ENCODE results near the gene TLCD3B.
A peak's percentile ranks its signal among the peaks of the same experiment; 100 is the strongest.

TLCD3B gene

DNA sequence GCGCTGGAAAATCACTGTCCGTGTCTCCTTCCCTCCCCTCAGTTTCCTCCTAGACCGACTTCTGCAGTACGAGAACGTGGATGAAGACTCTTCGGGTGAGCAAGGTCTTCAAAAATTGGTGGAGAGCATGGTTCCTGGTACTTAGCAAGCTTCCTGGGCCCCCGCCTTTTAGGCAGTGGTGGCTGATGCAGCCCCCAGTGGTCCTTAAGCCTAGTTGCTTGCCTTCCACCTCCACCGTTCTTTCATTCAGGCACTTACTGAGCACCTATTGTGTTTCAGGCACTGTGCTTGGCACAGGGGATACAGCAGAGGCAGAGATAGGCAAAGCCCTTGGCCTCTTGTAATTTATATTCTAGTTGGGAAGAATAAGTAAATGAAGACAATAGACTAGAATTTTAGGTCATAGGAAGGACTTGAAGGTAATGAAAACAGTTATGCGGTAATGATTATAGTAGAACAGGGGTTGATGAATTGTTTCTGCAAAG, 34.3 kb downstream of the TLCD3B start:
- TF ChIP-seq RARB (CRISPR knock-in tag; IDR thresholded peaks at IDR 0.05) (no peak), ZNF565 (CRISPR knock-in tag; conservative IDR thresholded peaks at IDR 0.05; ENCODE audit: low read depth) (no peak), BACH2 (CRISPR knock-in tag; IDR thresholded peaks at IDR 0.05; ENCODE audit: borderline replicate concordance) (no peak)
- TF ChIP-seq, protein P1, sequence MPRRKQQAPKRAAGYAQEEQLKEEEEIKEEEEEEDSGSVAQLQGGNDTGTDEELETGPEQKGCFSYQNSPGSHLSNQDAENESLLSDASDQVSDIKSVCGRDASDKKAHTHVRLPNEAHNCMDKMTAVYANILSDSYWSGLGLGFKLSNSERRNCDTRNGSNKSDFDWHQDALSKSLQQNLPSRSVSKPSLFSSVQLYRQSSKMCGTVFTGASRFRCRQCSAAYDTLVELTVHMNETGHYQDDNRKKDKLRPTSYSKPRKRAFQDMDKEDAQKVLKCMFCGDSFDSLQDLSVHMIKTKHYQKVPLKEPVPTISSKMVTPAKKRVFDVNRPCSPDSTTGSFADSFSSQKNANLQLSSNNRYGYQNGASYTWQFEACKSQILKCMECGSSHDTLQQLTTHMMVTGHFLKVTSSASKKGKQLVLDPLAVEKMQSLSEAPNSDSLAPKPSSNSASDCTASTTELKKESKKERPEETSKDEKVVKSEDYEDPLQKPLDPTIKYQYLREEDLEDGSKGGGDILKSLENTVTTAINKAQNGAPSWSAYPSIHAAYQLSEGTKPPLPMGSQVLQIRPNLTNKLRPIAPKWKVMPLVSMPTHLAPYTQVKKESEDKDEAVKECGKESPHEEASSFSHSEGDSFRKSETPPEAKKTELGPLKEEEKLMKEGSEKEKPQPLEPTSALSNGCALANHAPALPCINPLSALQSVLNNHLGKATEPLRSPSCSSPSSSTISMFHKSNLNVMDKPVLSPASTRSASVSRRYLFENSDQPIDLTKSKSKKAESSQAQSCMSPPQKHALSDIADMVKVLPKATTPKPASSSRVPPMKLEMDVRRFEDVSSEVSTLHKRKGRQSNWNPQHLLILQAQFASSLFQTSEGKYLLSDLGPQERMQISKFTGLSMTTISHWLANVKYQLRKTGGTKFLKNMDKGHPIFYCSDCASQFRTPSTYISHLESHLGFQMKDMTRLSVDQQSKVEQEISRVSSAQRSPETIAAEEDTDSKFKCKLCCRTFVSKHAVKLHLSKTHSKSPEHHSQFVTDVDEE (CRISPR knock-in tag; IDR thresholded peaks at IDR 0.05): no peak
- TF ChIP-seq, protein P2, sequence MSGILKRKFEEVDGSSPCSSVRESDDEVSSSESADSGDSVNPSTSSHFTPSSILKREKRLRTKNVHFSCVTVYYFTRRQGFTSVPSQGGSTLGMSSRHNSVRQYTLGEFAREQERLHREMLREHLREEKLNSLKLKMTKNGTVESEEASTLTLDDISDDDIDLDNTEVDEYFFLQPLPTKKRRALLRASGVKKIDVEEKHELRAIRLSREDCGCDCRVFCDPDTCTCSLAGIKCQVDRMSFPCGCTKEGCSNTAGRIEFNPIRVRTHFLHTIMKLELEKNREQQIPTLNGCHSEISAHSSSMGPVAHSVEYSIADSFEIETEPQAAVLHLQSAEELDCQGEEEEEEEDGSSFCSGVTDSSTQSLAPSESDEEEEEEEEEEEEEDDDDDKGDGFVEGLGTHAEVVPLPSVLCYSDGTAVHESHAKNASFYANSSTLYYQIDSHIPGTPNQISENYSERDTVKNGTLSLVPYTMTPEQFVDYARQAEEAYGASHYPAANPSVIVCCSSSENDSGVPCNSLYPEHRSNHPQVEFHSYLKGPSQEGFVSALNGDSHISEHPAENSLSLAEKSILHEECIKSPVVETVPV (CRISPR knock-in tag; IDR thresholded peaks at IDR 0.05): no peak
- ATAC-seq: peak; percentile 7

DNA sequence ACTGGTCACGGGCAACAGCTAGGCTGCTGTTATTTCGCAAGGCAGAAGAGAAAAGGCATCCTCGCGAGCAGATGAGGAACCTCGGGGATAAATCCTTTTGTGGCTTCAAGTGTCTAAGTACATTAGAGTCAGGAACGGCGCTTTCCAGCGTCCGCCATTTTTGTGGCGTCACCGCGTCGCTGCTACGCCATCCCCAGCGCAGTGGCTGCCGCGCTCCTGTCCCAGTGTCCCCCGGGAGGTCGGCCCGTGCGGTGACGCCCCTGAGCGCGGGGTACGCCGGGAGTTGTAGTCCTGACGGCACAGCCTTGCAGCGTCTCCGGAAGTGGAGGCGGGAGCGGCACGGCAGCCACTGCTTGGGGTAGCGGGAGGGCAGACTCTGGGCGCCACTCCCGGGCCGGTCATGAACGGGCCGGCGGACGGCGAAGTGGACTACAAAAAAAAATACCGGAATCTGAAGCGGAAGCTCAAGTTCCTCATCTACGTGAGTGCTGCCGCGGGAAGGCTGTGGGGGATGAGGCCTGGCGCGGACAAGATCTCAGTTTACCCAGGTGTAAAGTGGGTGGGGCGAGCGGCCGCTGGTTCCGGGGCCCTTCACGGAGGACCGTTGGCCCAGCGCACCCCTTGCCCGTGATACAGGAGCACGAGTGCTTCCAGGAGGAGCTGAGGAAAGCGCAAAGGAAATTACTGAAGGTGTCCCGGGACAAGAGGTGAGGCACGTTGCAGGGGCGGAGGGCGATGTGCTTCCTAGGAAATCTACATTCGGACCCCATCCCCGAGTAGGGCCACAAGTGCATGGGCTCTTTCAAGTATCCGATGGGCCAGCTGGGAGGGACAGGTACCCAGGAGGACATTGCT, 34.9 kb downstream of the TLCD3B start, which contains the start of gene INO80E:
INO80E (plus strand) TSS at position 331 of the 855 bp plus-strand sequence; CDS start at position 401, 70 bp downstream.
- no peak for TF ChIP-seq ESRRG (CRISPR knock-in tag; IDR thresholded peaks at IDR 0.05)
- 0 out of 2 replicates have a peak, but pooled peaks have one; percentile 35 for TF ChIP-seq GLIS3 (CRISPR knock-in tag; IDR thresholded peaks at IDR 0.05)
- ATAC-seq: peak; percentile 96

DNA sequence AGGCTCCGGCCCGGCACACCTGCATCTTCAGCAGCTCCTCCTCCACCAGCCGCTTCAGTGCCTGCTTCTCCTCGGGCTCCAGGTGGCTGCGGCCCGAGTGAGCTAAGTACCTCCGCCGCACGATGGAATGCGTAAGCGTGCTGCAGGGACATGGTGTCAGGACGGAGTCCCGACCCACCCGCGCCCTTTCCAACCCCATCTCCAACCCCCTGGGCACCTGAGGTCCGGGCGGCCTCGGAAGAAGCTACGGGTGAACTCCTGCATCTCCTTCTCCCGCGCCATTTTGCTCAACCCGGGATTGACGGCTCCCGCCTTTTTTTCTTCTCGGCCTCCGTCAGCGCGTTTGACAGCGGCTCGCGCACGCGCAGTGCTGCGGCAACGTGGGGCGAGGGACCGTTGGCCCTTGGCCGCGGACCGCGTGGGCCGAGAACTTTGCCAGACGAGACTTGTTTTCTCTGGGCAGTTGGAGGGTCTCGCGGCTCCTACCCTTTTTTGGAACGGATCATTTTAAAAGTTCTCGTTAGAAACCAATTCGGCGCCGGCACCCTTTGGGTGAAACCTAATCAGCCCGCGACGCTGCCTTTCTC, 35.7 kb downstream of the TLCD3B start, which contains the start of gene HIRIP3:
HIRIP3 (minus strand) TSS at position 294 of the 587 bp plus-strand sequence; CDS start at position 282, 12 bp downstream.
- ATAC-seq: peak; percentile 68
- TF ChIP-seq CSDC2 (CRISPR knock-in tag; IDR thresholded peaks at IDR 0.05) (no peak), TCF4 (CRISPR knock-in tag; IDR thresholded peaks at IDR 0.05; ENCODE audit: borderline replicate concordance) (no peak), ZFP3 (CRISPR knock-in tag; IDR thresholded peaks at IDR 0.05) (no peak)

DNA sequence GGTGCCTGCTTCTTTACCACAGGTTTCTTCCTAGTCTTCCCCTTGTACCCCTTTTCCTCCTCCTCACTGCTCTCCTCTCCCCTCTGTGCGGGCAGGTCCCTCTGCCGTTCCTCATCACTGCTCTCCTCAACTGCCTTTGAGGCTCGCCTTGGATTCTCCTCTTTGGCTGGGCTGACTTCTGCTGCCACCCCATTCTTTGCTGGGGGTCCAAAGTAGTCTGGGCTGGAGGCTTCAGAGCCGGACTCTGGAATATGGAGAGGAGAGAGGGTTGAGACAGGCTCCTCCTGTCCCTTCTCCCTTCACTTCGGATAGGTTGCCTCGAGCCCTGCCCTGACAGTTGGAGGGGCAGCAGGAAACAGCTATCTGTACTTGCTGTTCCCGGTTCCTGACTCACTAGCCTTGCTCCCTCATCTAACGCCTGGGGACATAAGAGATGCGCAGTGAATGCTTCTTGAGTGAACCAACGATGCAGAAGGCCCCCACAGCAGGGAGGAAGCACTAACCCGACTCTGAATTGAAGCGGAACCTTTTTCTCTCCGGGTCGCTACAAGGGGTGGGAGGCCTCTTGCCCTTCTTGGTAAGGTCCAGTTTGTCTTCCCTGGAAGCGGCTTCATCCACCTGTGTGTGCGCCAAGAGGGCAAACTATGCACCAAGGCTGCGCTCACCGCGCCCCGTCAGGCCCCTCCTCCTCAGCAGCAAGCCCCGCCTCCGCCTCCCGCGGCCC, 36.3 kb downstream of the TLCD3B start:
- no peak for TF ChIP-seq RARB (CRISPR knock-in tag; IDR thresholded peaks at IDR 0.05)
- no peak for TF ChIP-seq GLIS3 (CRISPR knock-in tag; IDR thresholded peaks at IDR 0.05)
- TF ChIP-seq, protein P1 (CRISPR knock-in tag; IDR thresholded peaks at IDR 0.05): no peak
- TF ChIP-seq ZC3H10 (CRISPR knock-in tag; IDR thresholded peaks at IDR 0.05): no peak
- TF ChIP-seq, protein P2 (CRISPR knock-in tag; IDR thresholded peaks at IDR 0.05): no peak
- TF ChIP-seq TCF4 (CRISPR knock-in tag; IDR thresholded peaks at IDR 0.05; ENCODE audit: borderline replicate concordance): no peak
- TF ChIP-seq ZFP3 (CRISPR knock-in tag; IDR thresholded peaks at IDR 0.05): no peak
- ATAC-seq: peak; percentile 27

Measured in SK-N-SH treated with all-trans-retinoic acid at 6 μM for 48 hours (cell line).